HFFc6 (cell line): Measurements from ENCODE around the gene CENPVL1. TPM values are rescaled to one million over a fixed set of nuclear protein-coding genes. Genes with fewer than 3 reads are reported as not detected.

ENCODE experiments used
- DNase-seq: peaks from one replicate; pipeline ENCODE4 v3.0.0-alpha.2; 2018
- H3K27ac Mint-ChIP-seq: 2 replicates; pipeline ENCODE4 v1.8.0; 2020; ENCODE audit warnings: mild to moderate bottlenecking, mixed read lengths
- H3K27me3 Mint-ChIP-seq: 2 replicates; pipeline ENCODE4 v1.8.0; 2021; ENCODE audit warnings: mild to moderate bottlenecking, moderate library complexity, mixed read lengths; ENCODE audit not compliant: insufficient read depth
- H3K36me3 Mint-ChIP-seq: 2 replicates; pipeline ENCODE4 v1.8.0; 2021; ENCODE audit warnings: low read depth, mixed read lengths
- H3K4me1 Mint-ChIP-seq: 2 replicates; pipeline ENCODE4 v1.8.0; 2020; ENCODE audit warnings: low read depth, mixed read lengths
- H3K4me3 Mint-ChIP-seq: 2 replicates; pipeline ENCODE4 v1.8.0; 2020; ENCODE audit warnings: mild to moderate bottlenecking, moderate library complexity, mixed read lengths
- H3K9me3 Mint-ChIP-seq: 2 replicates; pipeline ENCODE4 v1.8.0; 2020; ENCODE audit warnings: mild to moderate bottlenecking, mixed read lengths
- total RNA-seq, 6 experiments: library from RNA; stranded (reverse); fragmentation: NEBNext Ultra II Directional; extraction: Animal tissue kit (Norgen Biotek cat#: 25700); gene quantifications; 2 replicates in 1 of 6; 3 replicates in 5 of 6; pipeline ENCODE4 v1.2.3, GENCODE V29; 2021
- TF ChIP-seq, protein P1 (sequence below): fragments of 200-600 bp; sonication (generic); IDR thresholded peaks from 2 replicates; pipeline ENCODE4 v1.5.0; 2021; ENCODE audit warnings: antibody characterized with exemption, mild to moderate bottlenecking

Gene CENPVL1
- total RNA-seq, 6 experiments from 2014 or later, result not detected

DNA sequence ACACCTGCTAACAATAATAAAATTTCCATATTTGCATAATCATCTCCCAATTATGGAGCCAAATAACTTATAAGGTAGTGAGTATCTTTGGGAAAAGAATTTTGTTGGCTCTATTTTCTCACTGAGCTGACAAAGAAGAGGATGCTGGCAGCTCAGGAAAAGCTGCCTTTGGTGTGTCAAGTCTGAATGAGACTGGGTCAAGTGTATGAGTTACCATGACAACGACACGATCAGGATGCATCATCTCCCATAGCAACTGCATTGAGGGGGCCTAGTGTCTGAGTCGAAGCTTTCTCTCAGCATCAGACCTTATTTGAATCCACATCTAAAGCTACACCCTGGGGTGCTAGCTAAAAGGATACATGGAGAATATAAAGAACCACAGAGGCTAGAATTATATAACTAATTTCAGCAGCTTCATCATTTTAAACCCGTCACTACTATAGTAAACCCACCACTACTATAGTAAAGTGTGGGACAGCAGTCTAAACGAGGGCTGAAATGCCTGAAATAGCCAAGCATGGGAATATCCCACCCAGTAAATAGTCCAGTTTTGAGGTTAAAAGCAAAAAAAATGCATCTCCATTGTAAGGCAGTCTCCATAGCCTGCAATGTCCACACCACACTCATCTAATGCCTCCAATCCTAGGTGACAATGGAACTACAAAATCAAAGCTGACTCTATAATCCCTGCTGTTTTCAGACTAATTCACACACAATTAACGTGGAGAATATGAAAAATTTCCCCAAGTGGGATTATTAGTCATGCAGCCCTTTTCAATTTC lies 48.9 kb downstream of the CENPVL1 start:
- Mint-ChIP-seq H3K4me3 (no peak overlapping the region), H3K9me3 (no peaks in the 10 kb centered on the region), H3K4me1 (no peaks in the 10 kb centered on the region), H3K27ac (no peak overlapping the region), H3K36me3 (no peaks in the 10 kb centered on the region), H3K27me3 (no peaks in the 10 kb centered on the region; the same call in 1 of the 2 replicates)
- DNase-seq, result no peak
- TF ChIP-seq, protein P1, sequence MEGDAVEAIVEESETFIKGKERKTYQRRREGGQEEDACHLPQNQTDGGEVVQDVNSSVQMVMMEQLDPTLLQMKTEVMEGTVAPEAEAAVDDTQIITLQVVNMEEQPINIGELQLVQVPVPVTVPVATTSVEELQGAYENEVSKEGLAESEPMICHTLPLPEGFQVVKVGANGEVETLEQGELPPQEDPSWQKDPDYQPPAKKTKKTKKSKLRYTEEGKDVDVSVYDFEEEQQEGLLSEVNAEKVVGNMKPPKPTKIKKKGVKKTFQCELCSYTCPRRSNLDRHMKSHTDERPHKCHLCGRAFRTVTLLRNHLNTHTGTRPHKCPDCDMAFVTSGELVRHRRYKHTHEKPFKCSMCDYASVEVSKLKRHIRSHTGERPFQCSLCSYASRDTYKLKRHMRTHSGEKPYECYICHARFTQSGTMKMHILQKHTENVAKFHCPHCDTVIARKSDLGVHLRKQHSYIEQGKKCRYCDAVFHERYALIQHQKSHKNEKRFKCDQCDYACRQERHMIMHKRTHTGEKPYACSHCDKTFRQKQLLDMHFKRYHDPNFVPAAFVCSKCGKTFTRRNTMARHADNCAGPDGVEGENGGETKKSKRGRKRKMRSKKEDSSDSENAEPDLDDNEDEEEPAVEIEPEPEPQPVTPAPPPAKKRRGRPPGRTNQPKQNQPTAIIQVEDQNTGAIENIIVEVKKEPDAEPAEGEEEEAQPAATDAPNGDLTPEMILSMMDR, result no peak

DNA sequence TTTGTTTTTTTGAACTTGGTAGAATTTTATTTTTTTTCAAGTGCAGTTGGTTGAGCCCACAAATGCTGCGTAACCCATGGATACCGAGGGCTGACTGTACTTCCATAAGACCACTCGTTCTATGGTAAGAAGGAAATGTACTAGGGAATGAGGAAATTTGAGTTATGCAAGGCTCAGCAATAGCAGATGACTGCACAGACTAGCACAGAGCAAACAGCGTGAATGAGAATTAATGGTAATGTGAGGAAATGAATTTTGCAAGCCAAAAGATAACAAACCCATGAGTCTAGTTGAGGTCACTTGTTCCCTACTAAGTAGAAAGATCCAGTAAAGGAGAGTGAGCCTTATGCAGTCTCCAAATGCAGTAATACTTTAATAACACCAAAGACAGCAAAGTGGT lies 50.3 kb downstream of the CENPVL1 start:
- Mint-ChIP-seq H3K27ac (no peak overlapping the region), H3K4me3 (no peak overlapping the region), H3K9me3 (no peaks in the 10 kb centered on the region), H3K27me3 (peaks cover 1% of the 10 kb centered on the region), H3K36me3 (no peaks in the 10 kb centered on the region), H3K4me1 (no peaks in the 10 kb centered on the region)
- no peak for DNase-seq
- TF ChIP-seq, protein P1, result no peak

Other genes starting within 250 kb of the CENPVL1 start
- 1 to 10 TPM; 4.5 to 7.3 (median 6.2) TPM for gene NUDT11, start 213.9 kb upstream of the CENPVL1 start, total RNA-seq
- not detected for gene CENPVL3, start 91.6 kb upstream of the CENPVL1 start, total RNA-seq
- not detected for gene CENPVL2, start 27.7 kb upstream of the CENPVL1 start, total RNA-seq
- 10 to 100 TPM; 10.9 to 13.5 (median 12.2) TPM for gene GSPT2, start 32.9 kb downstream of the CENPVL1 start, total RNA-seq
- gene MAGED1, start 183.1 kb downstream of the CENPVL1 start, total RNA-seq, result 100 to 1,000 TPM; 410 to 601 (median 513) TPM